GM12865 (cell line): ENCODE data around the gene DDX50.
"Not testable (repeated sequence)": the region's sequence is repeated elsewhere in the genome, so short reads cannot be mapped to it uniquely, and the experiment has no call there.

ENCODE experiments used
- DNase-seq: peaks from one replicate; pipeline ENCODE4 v3.0.0; 2010; ENCODE audit warnings: low read depth
- H3K4me3 ChIP-seq: 2 replicates; pipeline ENCODE4 v1.5.1; 2011; ENCODE audit warnings: mild to moderate bottlenecking, low read depth, low read length, control low read depth
- TF ChIP-seq, protein P1 (sequence below): IDR thresholded peaks from 2 replicates; pipeline ENCODE4 v1.5.1; 2011; ENCODE audit warnings: low read length, control low read depth, low read depth, inconsistent platforms; ENCODE audit not compliant: insufficient read depth; ENCODE audit errors: missing control alignments

Gene DDX50

DNA sequence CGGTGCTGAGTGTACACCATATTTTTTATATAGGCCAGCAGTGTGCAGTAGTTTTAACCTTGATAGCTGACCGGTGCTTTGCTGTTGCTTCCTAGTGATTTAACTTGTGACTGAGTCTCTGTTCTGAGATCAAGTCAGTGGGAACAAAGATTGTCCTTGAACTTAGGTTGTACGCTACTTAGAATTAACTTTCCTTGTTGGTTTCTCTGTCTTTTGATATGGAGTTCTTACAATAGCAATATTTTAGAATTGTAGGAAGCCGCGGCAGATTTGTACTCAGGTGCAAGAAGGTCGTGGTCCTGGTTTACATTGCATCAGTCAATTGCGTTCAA is 56.1 kb downstream of the DDX50 start:
- DNase-seq, result no peak
- H3K4me3 ChIP-seq, result peak overlapping the region; percentile 87
- TF ChIP-seq, protein P1, sequence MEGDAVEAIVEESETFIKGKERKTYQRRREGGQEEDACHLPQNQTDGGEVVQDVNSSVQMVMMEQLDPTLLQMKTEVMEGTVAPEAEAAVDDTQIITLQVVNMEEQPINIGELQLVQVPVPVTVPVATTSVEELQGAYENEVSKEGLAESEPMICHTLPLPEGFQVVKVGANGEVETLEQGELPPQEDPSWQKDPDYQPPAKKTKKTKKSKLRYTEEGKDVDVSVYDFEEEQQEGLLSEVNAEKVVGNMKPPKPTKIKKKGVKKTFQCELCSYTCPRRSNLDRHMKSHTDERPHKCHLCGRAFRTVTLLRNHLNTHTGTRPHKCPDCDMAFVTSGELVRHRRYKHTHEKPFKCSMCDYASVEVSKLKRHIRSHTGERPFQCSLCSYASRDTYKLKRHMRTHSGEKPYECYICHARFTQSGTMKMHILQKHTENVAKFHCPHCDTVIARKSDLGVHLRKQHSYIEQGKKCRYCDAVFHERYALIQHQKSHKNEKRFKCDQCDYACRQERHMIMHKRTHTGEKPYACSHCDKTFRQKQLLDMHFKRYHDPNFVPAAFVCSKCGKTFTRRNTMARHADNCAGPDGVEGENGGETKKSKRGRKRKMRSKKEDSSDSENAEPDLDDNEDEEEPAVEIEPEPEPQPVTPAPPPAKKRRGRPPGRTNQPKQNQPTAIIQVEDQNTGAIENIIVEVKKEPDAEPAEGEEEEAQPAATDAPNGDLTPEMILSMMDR, result no peak

DNA sequence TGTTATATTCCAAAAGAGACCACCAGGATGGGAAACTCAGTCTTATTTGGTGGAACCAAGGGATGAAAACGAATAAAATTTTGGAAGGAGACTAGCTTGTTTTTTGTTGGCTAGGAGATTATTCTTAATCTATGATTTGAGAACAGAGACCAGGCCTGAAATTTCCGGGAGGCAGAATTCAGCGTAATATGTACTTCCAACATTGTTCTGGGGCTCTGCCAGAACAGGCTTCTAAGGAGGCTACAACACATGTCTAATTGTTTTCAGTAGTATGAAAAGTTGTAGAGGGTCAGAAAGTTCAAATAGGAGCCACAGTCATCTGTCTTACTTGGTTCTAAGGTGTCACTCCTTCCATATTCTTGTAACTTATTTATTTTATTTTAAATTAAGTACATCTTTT is 56.5 kb downstream of the DDX50 start:
- no peak for DNase-seq
- TF ChIP-seq, protein P1, result no peak

DNA sequence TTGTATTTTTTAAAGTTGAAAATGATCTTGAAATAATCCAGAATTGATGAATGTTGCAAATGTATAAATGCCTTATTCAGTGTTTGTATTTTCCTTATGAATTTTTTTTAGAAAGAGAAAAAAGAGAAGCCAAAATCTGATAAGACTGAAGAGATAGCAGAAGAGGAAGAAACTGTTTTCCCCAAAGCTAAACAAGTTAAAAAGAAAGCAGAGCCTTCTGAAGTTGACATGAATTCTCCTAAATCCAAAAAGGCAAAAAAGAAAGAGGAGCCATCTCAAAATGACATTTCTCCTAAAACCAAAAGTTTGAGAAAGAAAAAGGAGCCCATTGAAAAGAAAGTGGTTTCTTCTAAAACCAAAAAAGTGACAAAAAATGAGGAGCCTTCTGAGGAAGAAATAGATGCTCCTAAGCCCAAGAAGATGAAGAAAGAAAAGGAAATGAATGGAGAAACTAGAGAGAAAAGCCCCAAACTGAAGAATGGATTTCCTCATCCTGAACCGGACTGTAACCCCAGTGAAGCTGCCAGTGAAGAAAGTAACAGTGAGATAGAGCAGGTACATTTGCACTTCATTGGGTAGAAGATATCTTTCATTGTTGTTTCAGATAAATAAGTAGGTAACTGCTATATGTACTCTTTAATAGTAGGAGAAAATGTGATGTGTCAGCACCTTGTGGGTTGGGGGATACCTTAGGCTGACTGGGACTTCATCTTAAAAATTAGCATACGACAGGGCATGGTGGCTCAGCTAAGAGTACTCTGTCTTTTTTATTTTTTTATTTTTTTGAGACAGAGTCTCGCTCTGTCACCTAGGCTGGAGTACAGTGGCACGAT is 58.8 kb downstream of the DDX50 start:
- TF ChIP-seq, protein P1, result no peak
- no peak for DNase-seq
- no peak overlapping the region for H3K4me3 ChIP-seq

More for the DNA sequence above, 56.5 kb downstream of the DDX50 start:
- H3K4me3 ChIP-seq, result peak overlapping the region; percentile 87

DNA sequence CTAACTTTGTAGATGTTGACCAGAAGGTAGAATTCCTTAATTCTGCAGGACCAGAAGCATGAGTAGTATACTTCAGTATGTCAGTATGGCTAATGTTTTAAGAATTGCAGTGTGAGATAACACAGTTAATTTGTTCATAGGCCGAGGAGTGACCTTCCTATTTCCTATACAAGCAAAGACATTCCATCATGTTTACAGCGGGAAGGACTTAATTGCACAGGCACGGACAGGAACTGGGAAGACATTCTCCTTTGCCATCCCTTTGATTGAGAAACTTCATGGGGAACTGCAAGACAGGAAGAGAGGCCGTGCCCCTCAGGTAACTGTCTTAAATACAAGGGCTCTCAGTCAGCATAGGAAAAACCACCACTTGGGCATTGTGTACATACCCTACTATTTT is 62.0 kb downstream of the DDX50 start:
- TF ChIP-seq, protein P1, result no peak
- no peak overlapping the region for H3K4me3 ChIP-seq

DNA sequence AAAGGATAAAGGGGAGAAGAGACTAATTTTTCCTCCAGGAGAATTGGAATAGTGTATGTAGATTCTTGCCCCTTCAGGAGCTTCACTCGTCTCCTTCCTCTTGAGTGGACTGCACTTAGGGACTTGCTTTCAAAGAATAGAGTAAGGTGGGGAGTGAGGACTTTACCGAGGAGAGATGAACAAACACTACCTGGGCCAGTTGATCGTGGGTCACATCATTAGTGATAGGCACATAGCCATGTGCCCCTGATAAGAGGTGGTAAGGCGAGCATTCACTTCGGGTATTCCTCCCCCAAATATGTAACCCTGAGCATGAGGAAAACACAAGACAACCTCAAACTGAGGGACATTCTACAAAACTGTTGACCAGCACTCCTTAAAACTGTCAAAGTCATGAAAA is 72.9 kb downstream of the DDX50 start:
- TF ChIP-seq, protein P1, result no peak
- H3K4me3 ChIP-seq, result no peak overlapping the region
- no peak for DNase-seq

More for the DNA sequence above, 62.0 kb downstream of the DDX50 start:
- DNase-seq, result no peak

DNA sequence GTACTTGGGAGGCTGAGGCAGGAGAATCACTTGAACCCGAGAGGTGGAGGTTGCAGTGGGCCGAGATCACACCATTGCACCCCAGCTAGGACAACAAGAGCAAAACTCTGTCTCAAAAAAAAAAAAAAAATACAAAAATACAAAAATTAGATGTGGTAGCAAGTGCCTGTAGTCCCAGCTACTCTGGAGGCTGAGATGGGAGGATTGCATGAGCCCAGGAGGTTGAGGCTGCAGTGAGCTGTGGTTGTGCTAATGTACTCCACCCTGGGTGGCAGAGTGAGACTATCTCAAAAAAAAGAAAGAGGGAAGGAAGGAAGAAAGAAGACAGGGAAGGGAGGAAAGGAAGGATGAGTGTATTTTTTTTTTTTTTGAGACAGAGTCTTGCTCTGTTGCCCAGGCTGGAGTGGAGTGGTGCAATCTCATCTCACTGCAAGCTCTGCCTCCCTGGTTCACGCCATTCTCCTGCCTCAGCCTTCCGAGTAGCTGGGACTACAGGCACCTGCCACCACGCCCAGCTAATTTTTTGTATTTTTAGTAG is 74.9 kb downstream of the DDX50 start:
- not testable (repeated sequence) for H3K4me3 ChIP-seq, DNase-seq

DNA sequence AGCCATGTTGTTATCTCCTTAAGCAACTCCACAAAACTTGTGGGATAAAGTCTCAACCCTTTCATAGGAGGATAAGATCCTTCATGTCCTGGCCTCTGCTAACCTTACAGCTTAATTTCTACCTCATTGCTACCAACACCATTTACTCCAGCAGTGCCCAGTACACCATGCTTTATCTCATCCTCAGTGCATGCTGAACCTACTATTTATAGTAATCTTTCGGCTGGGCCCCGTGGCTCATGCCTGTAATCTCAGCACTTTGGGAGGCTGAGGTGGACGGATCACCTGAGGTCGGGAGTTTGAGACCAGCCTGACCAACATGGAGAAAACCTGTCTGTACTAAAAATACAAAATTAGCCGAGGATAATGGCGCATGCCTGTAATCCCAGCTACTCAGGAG is 78.6 kb downstream of the DDX50 start:
- DNase-seq, H3K4me3 ChIP-seq: not testable (repeated sequence)

DNA sequence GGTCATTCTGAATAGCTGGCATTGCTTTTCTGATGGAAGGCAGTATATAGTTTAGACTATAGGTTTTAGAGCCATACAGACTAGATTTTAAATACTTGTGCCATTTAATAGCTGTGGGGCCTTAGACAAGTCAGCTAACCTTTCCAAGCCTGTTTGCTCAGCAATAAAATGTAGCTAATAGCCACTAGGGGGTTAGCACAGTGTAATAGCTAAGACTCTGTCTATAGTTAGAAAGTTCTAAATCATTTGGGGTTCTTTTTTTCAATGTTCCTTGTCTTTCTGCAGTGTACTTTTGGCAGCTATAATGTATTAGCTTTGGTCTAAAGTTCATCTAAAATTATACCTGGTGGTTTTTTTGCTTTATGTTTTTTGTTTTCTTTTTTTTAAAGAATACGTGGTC is 80.0 kb downstream of the DDX50 start:
- H3K4me3 ChIP-seq, result no peak overlapping the region
- DNase-seq, result no peak
- TF ChIP-seq, protein P1, result peak; percentile 22
